Calu3 (cell line): ENCODE results near the gene IFITM10. TPM values are rescaled to one million over a fixed set of nuclear protein-coding genes. Genes with fewer than 3 reads are reported as not detected.
A peak's percentile ranks its signal among the peaks of the same experiment; 100 is the strongest.

Source experiments
- BruUV-seq: library from RNA; stranded (reverse); fragments of 400-500 nt; replicated peaks from 2 replicates; lab custom pipeline; 2021; lab: Mats Ljungman, UMichigan
- CTCF ChIA-PET: fragments of 300-600 bp; sonication (Branson Sonifier 250); formaldehyde crosslinking; loops from one replicate; lab custom pipeline; 2022; ENCODE audit warnings: antibody characterized with exemption; lab: Charles Lee
- DNase-seq: peaks from one replicate; pipeline ENCODE4 v3.0.0; 2022
- H3K27ac Mint-ChIP-seq: one replicate; pipeline ENCODE4 v1.8.0; 2022; ENCODE audit warnings: mixed read lengths; ENCODE audit not compliant: unreplicated experiment
- H3K27me3 Mint-ChIP-seq: one replicate; pipeline ENCODE4 v1.8.0; 2022; ENCODE audit warnings: mixed read lengths; ENCODE audit not compliant: unreplicated experiment
- H3K36me3 Mint-ChIP-seq: one replicate; pipeline ENCODE4 v1.8.0; 2022; ENCODE audit warnings: mild to moderate bottlenecking, moderate library complexity, mixed read lengths; ENCODE audit not compliant: insufficient read depth, unreplicated experiment
- H3K4me1 Mint-ChIP-seq: one replicate; pipeline ENCODE4 v1.8.0; 2022; ENCODE audit warnings: mild to moderate bottlenecking, low read depth, mixed read lengths; ENCODE audit not compliant: unreplicated experiment
- H3K4me3 Mint-ChIP-seq: one replicate; pipeline ENCODE4 v1.8.0; 2022; ENCODE audit warnings: mild to moderate bottlenecking, low read depth, moderate library complexity, mixed read lengths; ENCODE audit not compliant: unreplicated experiment
- H3K9me3 Mint-ChIP-seq: one replicate; pipeline ENCODE4 v1.8.0; 2022; ENCODE audit warnings: low read depth, mixed read lengths; ENCODE audit not compliant: unreplicated experiment
- intact Hi-C: fragments of 100-400 bp; cut with micrococcal nuclease; formaldehyde crosslinking; loops from one replicate; pipeline ENCODE4 v1.10.0; 2022; ENCODE audit not compliant: unreplicated experiment
- total RNA-seq: library from RNA; stranded (reverse); gene quantifications from 2 replicates; pipeline ENCODE4 v1.2.3, GENCODE V29; 2022
- TF ChIP-seq, protein P1 (sequence below): fragments of 200-600 bp; IDR thresholded peaks from one replicate; pipeline ENCODE4 v1.8.0; 2022; ENCODE audit warnings: antibody characterized with exemption; ENCODE audit not compliant: unreplicated experiment

Gene IFITM10
- total RNA-seq, 1 experiment from 2014 or later, result 3.3 TPM

DNA sequence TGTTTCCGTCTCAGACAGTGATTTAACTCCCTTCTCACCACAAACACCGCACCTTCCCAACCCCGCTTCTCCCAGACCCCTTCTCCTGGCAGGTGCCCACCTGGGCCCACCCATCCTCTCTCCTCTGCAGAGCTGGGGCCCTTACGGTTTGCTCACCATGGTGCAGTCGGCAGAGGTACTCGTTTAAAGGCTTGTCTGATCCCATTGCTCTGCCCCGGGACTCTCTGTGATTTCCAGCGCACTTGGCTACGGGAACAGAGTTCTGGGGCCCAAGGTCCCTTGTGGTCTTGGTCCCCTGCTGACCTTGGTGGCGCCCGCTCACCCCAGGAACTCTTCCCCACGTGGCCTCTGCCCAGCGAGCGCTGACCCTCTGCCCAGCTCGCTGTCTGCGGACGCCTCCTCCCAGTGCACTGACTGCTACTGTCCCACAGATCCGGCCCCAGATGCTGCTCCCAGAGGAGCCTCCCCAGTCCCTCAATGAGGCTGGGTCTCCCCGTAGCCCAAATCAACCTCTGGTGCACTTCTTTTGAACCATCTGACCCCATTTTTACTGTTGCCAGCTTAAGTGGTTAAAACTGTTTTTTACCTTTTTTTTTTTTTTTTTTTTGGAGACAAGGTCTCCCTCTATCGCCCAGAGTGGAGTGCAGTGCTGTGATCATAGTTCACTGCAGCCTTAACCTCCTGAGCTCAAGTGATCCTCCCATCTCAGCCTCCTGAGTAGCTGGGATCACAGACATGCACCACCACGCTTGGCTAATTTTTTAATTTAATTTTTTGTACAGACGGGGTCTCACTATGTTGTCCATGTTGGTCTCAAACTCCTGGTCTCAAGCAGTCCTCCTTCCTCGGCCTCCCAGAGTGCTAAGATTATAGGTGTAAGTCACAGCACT, 34.6 kb upstream of the IFITM10 start:
- H3K4me3 Mint-ChIP-seq, result no peak overlapping the region
- peaks cover 5% of the 10 kb centered on the region for H3K36me3 Mint-ChIP-seq
- no TSS peak for BruUV-seq
- no peaks in the 10 kb centered on the region for H3K9me3 Mint-ChIP-seq
- H3K27ac Mint-ChIP-seq, result no peak overlapping the region
- no peaks in the 10 kb centered on the region for H3K27me3 Mint-ChIP-seq
- peaks cover 48% of the 10 kb centered on the region for H3K4me1 Mint-ChIP-seq
- intact Hi-C loops, result no loop called here
- no peak for DNase-seq
- CTCF ChIA-PET, result interaction anchor here (0.7 to 1.0 kb wide), 3 partner anchors 16 to 312 kb away, joined by 4 to 6 read pairs (median 5); no protein-coding TSS in a partner anchor
- TF ChIP-seq, protein P1, sequence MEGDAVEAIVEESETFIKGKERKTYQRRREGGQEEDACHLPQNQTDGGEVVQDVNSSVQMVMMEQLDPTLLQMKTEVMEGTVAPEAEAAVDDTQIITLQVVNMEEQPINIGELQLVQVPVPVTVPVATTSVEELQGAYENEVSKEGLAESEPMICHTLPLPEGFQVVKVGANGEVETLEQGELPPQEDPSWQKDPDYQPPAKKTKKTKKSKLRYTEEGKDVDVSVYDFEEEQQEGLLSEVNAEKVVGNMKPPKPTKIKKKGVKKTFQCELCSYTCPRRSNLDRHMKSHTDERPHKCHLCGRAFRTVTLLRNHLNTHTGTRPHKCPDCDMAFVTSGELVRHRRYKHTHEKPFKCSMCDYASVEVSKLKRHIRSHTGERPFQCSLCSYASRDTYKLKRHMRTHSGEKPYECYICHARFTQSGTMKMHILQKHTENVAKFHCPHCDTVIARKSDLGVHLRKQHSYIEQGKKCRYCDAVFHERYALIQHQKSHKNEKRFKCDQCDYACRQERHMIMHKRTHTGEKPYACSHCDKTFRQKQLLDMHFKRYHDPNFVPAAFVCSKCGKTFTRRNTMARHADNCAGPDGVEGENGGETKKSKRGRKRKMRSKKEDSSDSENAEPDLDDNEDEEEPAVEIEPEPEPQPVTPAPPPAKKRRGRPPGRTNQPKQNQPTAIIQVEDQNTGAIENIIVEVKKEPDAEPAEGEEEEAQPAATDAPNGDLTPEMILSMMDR, result no peak

DNA sequence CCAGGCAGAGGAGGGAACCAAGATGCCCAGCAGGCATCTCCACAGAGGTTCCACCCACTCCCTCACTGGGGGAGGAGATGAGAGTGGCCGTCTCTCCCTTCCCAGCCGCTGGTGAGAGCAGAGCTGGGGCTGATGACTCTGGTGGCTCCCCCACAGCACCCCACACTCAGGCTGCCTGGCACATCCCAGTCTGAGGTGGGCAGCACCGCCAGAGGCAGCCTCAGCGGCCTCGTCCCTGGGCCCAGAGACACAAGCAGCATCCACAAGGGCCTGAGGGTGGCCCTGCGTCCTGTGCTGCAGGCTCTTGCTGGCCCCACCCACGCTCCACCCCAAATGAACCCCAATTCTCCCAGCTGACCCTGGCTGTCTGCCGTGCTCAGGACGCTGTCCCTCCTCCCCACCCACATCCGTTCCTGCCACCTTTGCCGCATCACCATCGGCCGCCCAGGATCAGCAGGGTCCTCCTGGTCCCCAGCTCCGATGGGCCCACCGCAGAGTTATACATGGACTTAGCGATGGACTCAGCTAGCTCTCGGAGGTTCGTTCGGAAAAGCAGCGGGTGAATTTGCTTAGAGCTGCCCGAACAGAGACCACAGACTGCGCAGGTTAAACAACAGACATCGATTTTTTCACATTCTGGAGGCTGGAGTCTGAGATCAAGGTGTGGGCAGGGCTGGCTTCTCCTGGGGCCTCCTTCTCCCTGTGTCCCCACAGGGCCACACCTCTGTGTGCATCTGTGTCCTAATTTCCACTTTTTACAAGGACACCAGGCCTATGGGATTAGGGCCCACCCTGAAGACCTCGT, 33.5 kb upstream of the IFITM10 start:
- no peak for DNase-seq
- Mint-ChIP-seq H3K27ac (no peak overlapping the region), H3K36me3 (peaks cover 5% of the 10 kb centered on the region), H3K4me3 (no peak overlapping the region), H3K27me3 (no peaks in the 10 kb centered on the region), H3K4me1 (peaks cover 59% of the 10 kb centered on the region), H3K9me3 (no peaks in the 10 kb centered on the region)
- intact Hi-C loops, result no loop called here
- no TSS peak for BruUV-seq
- TF ChIP-seq, protein P1, result no peak
- CTCF ChIA-PET, result interaction anchor here (0.7 to 1.2 kb wide), 2 partner anchors 22 to 206 kb away, joined by 3 to 5 read pairs; no protein-coding TSS in a partner anchor

DNA sequence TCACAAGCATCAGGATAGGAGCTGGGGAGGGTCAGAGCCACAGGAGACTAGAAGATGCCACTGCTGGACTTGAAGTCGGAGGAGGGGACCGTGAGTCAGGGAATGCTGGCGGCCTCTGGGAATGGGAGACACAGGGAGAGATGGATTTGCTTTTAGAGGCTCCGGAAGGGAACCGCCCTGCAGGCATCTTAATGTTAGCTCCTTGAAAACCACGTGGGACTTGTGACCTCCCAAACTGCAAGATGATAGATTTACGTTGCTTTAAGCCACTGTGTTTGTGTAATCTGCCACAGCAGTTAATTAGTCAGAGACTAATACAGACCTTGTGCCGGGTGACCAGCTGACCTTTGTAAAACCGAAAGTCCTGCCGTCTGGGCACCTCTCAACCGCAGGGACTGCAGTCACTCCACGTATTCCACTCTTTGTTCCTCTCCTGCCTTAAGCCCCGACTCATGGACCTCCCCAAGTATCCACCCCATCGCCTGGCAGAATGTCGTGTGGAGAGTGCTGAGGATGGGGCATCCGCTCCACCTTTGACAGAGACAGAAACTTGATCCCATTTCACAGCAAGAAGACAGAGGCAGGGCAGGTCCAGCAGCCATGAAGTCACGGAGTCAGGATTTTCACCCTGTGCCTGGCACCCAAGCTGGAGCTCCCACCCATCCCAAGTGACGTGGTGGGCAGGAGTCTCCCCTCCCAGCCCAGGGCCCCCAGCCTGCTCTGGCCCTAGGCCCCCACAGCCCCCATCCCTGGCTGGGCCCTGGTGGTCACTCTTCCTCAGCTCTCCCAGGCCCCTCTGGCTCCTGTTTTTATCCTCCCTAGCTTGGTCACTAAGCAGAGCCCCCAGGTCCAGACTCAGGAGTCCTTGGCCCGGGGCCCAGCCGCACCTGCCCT, 32.7 kb upstream of the IFITM10 start:
- BruUV-seq, result no TSS peak
- Mint-ChIP-seq H3K4me1 (peaks cover 67% of the 10 kb centered on the region), H3K36me3 (peaks cover 10% of the 10 kb centered on the region), H3K27me3 (no peaks in the 10 kb centered on the region), H3K9me3 (no peaks in the 10 kb centered on the region), H3K27ac (no peak overlapping the region), H3K4me3 (peak overlapping the region; percentile 39)
- DNase-seq, result no peak
- intact Hi-C loops, result no loop called here
- CTCF ChIA-PET, result interaction anchor here (0.5 to 1.2 kb wide), 2 partner anchors 12 to 21 kb away, joined by 3 to 4 read pairs; no protein-coding TSS in a partner anchor
- TF ChIP-seq, protein P1, result no peak
